Thoracic aorta (tissue), 2 donors: ENCODE results near the gene MYO3B. TPM values are rescaled to one million over a fixed set of nuclear protein-coding genes. Genes with fewer than 3 reads are reported as not detected.

ENCODE experiments used
- ATAC-seq: fragments of 150-250 bp; one replicate; pipeline ENCODE4 v1.8.0; 2017; ENCODE audit warnings: low read depth; ENCODE audit not compliant: insufficient number of reproducible peaks, low FRiP score
- DNase-seq: peaks from one replicate; pipeline ENCODE4 v3.0.0-alpha.2; 2020; ENCODE audit warnings: low spot score
- H3K27ac ChIP-seq, 2 donors: fragments of 200-600 bp; sonication (generic); 1 replicate in 1 of 2; 2 replicates in 1 of 2; pipeline ENCODE4 v1.5.1; 2016; ENCODE audit warnings: mild to moderate bottlenecking in 2 of 2, moderate library complexity in 2 of 2
- H3K27me3 ChIP-seq: fragments of 200-600 bp; sonication (generic); replicated peaks from 2 replicates; pipeline ENCODE4 v1.6.0; 2016; ENCODE audit warnings: mild to moderate bottlenecking; ENCODE audit not compliant: insufficient read depth
- H3K36me3 ChIP-seq: fragments of 200-600 bp; sonication (generic); one replicate; pipeline ENCODE4 v1.5.1; 2016
- H3K4me1 ChIP-seq, 2 donors: fragments of 200-600 bp; sonication (generic); 1 replicate in 1 of 2; 2 replicates in 1 of 2; pipeline versions ENCODE4 v1.5.1 to v1.6.0; 2016; ENCODE audit warnings: low read depth in 2 of 2, mild to moderate bottlenecking in 1 of 2; ENCODE audit not compliant: control insufficient read depth in 1 of 2
- H3K4me3 ChIP-seq: fragments of 200-600 bp; sonication (generic); 2 replicates; pipeline ENCODE4 v1.5.1; 2016; ENCODE audit warnings: mild to moderate bottlenecking
- H3K9me3 ChIP-seq: fragments of 200-600 bp; sonication (generic); 2 replicates; pipeline ENCODE4 v1.5.1; 2016
- CTCF ChIP-seq: fragments of 200-600 bp; sonication (generic); IDR thresholded peaks from one replicate; pipeline ENCODE4 v1.5.1; 2019; ENCODE audit warnings: antibody characterized with exemption
- total RNA-seq, 2 donors: library from RNA; depleted of rRNA; stranded (reverse); fragments of >200 nt; gene quantifications; one replicate each; pipeline versions ENCODE4 v1.1.0 to v1.2.3, GENCODE V29; 2016

Gene MYO3B
- total RNA-seq, 2 donors from 2014 or later, result not detected

- H3K27ac ChIP-seq, result no peak overlapping the region
- H3K4me3 ChIP-seq, result no peak overlapping the region
- H3K36me3 ChIP-seq, result no peaks in the 10 kb centered on the region
- no peak for ATAC-seq
- no peaks in the 10 kb centered on the region for H3K27me3 ChIP-seq
- no peaks in the 10 kb centered on the region for H3K4me1 ChIP-seq
- H3K9me3 ChIP-seq, result no peaks in the 10 kb centered on the region
- no peak for DNase-seq
- TF ChIP-seq CTCF, result no peak
These were observed 135.5 kb downstream of the MYO3B start for GRCh38 chr2:170313347-170313991.

GRCh38 chr2:170313992-170314348 lies 136.0 kb downstream of the MYO3B start:
- Histone ChIP-seq H3K27ac (no peak overlapping the region), H3K9me3 (no peaks in the 10 kb centered on the region), H3K4me1 (no peaks in the 10 kb centered on the region), H3K4me3 (no peak overlapping the region), H3K36me3 (no peaks in the 10 kb centered on the region), H3K27me3 (no peaks in the 10 kb centered on the region)
- TF ChIP-seq CTCF, result no peak
- DNase-seq, result no peak
- no peak for ATAC-seq

GRCh38 chr2:170314744-170315447 lies 136.9 kb downstream of the MYO3B start:
- Histone ChIP-seq H3K36me3 (no peaks in the 10 kb centered on the region), H3K4me1 (no peaks in the 10 kb centered on the region), H3K9me3 (no peaks in the 10 kb centered on the region), H3K4me3 (no peak overlapping the region), H3K27ac (no peak overlapping the region), H3K27me3 (no peaks in the 10 kb centered on the region)
- no peak for TF ChIP-seq CTCF
- no peak for DNase-seq
- no peak for ATAC-seq

- Histone ChIP-seq H3K27me3 (no peaks in the 10 kb centered on the region), H3K4me3 (no peak overlapping the region), H3K4me1 (no peaks in the 10 kb centered on the region), H3K9me3 (peaks cover 4% of the 10 kb centered on the region), H3K27ac (no peak overlapping the region), H3K36me3 (no peaks in the 10 kb centered on the region)
- ATAC-seq (no peak), DNase-seq (no peak)
- TF ChIP-seq CTCF, result no peak
These were observed 143.0 kb downstream of the MYO3B start for GRCh38 chr2:170320948-170321347.

GRCh38 chr2:170321526-170321925 lies 143.6 kb downstream of the MYO3B start:
- ATAC-seq (no peak), DNase-seq (no peak)

More at GRCh38 chr2:170321526-170321925, 143.6 kb downstream of the MYO3B start:
- no peak for TF ChIP-seq CTCF
- H3K36me3 ChIP-seq, result no peaks in the 10 kb centered on the region
- H3K4me3 ChIP-seq, result no peak overlapping the region
- no peak overlapping the region for H3K27ac ChIP-seq
- H3K27me3 ChIP-seq, result no peaks in the 10 kb centered on the region
- peaks cover 4% of the 10 kb centered on the region for H3K9me3 ChIP-seq
- H3K4me1 ChIP-seq, result no peaks in the 10 kb centered on the region
